A673 (cell line): Measurements from ENCODE around the gene BAHD1. TPM values are rescaled to one million over a fixed set of nuclear protein-coding genes. Genes with fewer than 3 reads are reported as not detected.
A peak's percentile ranks its signal among the peaks of the same experiment; 100 is the strongest.

Source experiments
- BruUV-seq: library from RNA; stranded (reverse); fragments of 400-500 nt; replicated peaks from 2 replicates; lab custom pipeline; 2021; lab: Mats Ljungman, UMichigan
- CTCF ChIA-PET: fragments of 300-600 bp; sonication (Branson Sonifier 250); formaldehyde crosslinking; loops from one replicate; lab custom pipeline; 2022; ENCODE audit warnings: antibody characterized with exemption; lab: Charles Lee
- POLR2A ChIA-PET: fragments of 300-600 bp; sonication (Branson Sonifier 250); formaldehyde crosslinking; loops from one replicate; lab custom pipeline; 2022; ENCODE audit warnings: antibody characterized with exemption; ENCODE audit not compliant: low non-redundant PET; lab: Charles Lee
- DNase-seq: peaks from one replicate; pipeline ENCODE4 v3.0.0-alpha.2; 2015; ENCODE audit warnings: low spot score
- H3K27ac ChIP-seq: fragments of 200-600 bp; sonication (generic); 2 replicates; pipeline ENCODE4 v1.5.1; 2016; ENCODE audit warnings: mixed run types, low read depth, mild to moderate bottlenecking, mixed read lengths, antibody characterized with exemption, low read length; ENCODE audit not compliant: poor library complexity, severe bottlenecking
- H3K27me3 ChIP-seq: fragments of 200-600 bp; sonication (generic); replicated peaks from 2 replicates; pipeline ENCODE4 v1.6.1; 2017; ENCODE audit warnings: mixed run types, low read depth, mild to moderate bottlenecking, mixed read lengths, antibody characterized with exemption, low read length; ENCODE audit not compliant: insufficient read depth, poor library complexity
- H3K36me3 ChIP-seq: fragments of 200-600 bp; sonication (generic); 2 replicates; pipeline ENCODE4 v1.6.1; 2016; ENCODE audit warnings: mixed run types, mild to moderate bottlenecking, mixed read lengths, antibody characterized with exemption, low read length; ENCODE audit not compliant: insufficient read depth, poor library complexity, severe bottlenecking
- H3K4me1 ChIP-seq: fragments of 200-600 bp; sonication (generic); 2 replicates; pipeline ENCODE4 v1.6.1; 2017; ENCODE audit warnings: mixed run types, mild to moderate bottlenecking, mixed read lengths, antibody characterized with exemption, low read length; ENCODE audit not compliant: insufficient read depth, poor library complexity, severe bottlenecking
- H3K4me3 ChIP-seq: fragments of 200-600 bp; sonication (generic); 2 replicates; pipeline ENCODE4 v1.5.1; 2016; ENCODE audit warnings: low read depth, mixed run types, mild to moderate bottlenecking, mixed read lengths, low read length; ENCODE audit not compliant: poor library complexity, severe bottlenecking
- H3K9me3 ChIP-seq: fragments of 200-600 bp; sonication (generic); 2 replicates; pipeline ENCODE4 v1.6.1; 2016; ENCODE audit warnings: mixed run types, low read depth, mild to moderate bottlenecking, mixed read lengths, antibody characterized with exemption, low read length; ENCODE audit not compliant: poor library complexity, severe bottlenecking
- CTCF ChIP-seq: fragments of 300-800, 200-600 bp; sonication (generic); conservative IDR thresholded peaks from 2 replicates; pipeline ENCODE4 v1.5.1; 2017; ENCODE audit warnings: low read depth, mild to moderate bottlenecking, antibody characterized with exemption, low read length, moderate library complexity, mixed read lengths
- EZH2 ChIP-seq: fragments of 200-600 bp; sonication (generic); IDR thresholded peaks from 2 replicates; pipeline ENCODE4 v1.6.1; 2017; ENCODE audit warnings: borderline replicate concordance, low read depth, mild to moderate bottlenecking, mixed read lengths, antibody characterized with exemption, low read length; ENCODE audit not compliant: poor library complexity, severe bottlenecking
- intact Hi-C: fragments of 100-400 bp; cut with micrococcal nuclease; formaldehyde crosslinking; loops from one replicate; pipeline ENCODE4 v1.10.0; 2022; ENCODE audit not compliant: unreplicated experiment
- total RNA-seq: library from RNA; stranded (reverse); gene quantifications from 2 replicates; pipeline ENCODE4 v1.2.3, GENCODE V29; 2021

Gene BAHD1
- total RNA-seq, 1 experiment from 2014 or later, result 33.5 TPM

GRCh38 chr15:40421246-40422157 lies 19.3 kb upstream of the BAHD1 start:
- no TSS peak for BruUV-seq
- intact Hi-C loops, result loop anchor here (2.0 to 10.0 kb wide), 3 partner anchors 77 to 377 kb away; no protein-coding TSS in a partner anchor
- DNase-seq, result peak; percentile 78
- Histone ChIP-seq H3K9me3 (no peaks in the 10 kb centered on the region), H3K27me3 (no peaks in the 10 kb centered on the region), H3K27ac (no peak overlapping the region), H3K36me3 (peaks cover 3% of the 10 kb centered on the region), H3K4me1 (no peaks in the 10 kb centered on the region), H3K4me3 (no peak overlapping the region)
- ChIA-PET POLR2A (no interaction called here), CTCF (interaction anchor here (0.9 to 2.1 kb wide), 4 partner anchors 19 to 375 kb away, joined by 3 to 17 read pairs (median 8); partner anchors contain the start of gene BAHD1)
- TF ChIP-seq CTCF, result peak; percentile 92
- TF ChIP-seq EZH2, result no peak

- TF ChIP-seq CTCF (no peak), EZH2 (no peak)
- POLR2A ChIA-PET, result no interaction called here
- intact Hi-C loops, result loop anchor here (10.0 kb wide), 1 partner anchor 380 kb away; no protein-coding TSS in a partner anchor
Measured at GRCh38 chr15:40424483-40425115, 16.2 kb upstream of the BAHD1 start.

GRCh38 chr15:40425681-40426080 lies 15.1 kb upstream of the BAHD1 start:
- ChIA-PET CTCF (no interaction called here), POLR2A (no interaction called here)
- no peak overlapping the region for H3K27ac ChIP-seq
- H3K4me3 ChIP-seq, result no peak overlapping the region
- no peaks in the 10 kb centered on the region for H3K36me3 ChIP-seq
- TF ChIP-seq EZH2 (no peak), CTCF (no peak)
- H3K4me1 ChIP-seq, result peaks cover 16% of the 10 kb centered on the region
- H3K9me3 ChIP-seq, result no peaks in the 10 kb centered on the region
- no peaks in the 10 kb centered on the region for H3K27me3 ChIP-seq
- BruUV-seq, result no TSS peak
- intact Hi-C loops, result loop anchor here (10.0 kb wide), 1 partner anchor 381 kb away; no protein-coding TSS in a partner anchor
- no peak for DNase-seq

More at GRCh38 chr15:40424483-40425115, 16.2 kb upstream of the BAHD1 start:
- Histone ChIP-seq H3K36me3 (no peaks in the 10 kb centered on the region), H3K27me3 (no peaks in the 10 kb centered on the region), H3K4me1 (peaks cover 7% of the 10 kb centered on the region), H3K4me3 (no peak overlapping the region), H3K9me3 (no peaks in the 10 kb centered on the region), H3K27ac (no peak overlapping the region)
- CTCF ChIA-PET, result no interaction called here
- no TSS peak for BruUV-seq
- no peak for DNase-seq
